Kidney glomerular epithelial cell (primary cell): ENCODE results near the gene TMPRSS3.

Experiments
- DNase-seq: peaks from one replicate; lab custom pipeline; 2025; lab: John Stamatoyannopoulos, UW

TMPRSS3 gene

GRCh38 chr21:42332557-42333317, 63.1 kb downstream of the TMPRSS3 start:
- DNase-seq: no peak

DNA sequence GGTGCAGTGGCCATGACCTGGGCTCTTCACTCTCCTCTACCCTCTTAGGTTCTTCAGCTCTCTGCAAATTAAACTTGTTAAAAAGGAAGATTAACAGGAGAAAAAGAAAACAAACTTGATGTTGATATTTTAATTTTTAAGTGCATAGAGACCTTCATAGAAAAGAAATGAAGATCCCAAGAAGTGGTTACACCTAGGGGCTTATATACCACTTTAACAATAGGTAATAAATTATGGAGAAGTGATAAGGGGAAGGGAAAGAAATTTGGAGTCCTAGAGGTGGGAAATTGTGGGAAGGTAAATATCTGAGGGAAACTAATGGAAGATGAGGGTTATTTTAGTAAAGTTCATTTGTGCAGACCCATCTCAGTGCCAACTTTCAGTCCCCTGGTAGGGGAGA, 64.2 kb downstream of the TMPRSS3 start:
- DNase-seq: no peak

DNA sequence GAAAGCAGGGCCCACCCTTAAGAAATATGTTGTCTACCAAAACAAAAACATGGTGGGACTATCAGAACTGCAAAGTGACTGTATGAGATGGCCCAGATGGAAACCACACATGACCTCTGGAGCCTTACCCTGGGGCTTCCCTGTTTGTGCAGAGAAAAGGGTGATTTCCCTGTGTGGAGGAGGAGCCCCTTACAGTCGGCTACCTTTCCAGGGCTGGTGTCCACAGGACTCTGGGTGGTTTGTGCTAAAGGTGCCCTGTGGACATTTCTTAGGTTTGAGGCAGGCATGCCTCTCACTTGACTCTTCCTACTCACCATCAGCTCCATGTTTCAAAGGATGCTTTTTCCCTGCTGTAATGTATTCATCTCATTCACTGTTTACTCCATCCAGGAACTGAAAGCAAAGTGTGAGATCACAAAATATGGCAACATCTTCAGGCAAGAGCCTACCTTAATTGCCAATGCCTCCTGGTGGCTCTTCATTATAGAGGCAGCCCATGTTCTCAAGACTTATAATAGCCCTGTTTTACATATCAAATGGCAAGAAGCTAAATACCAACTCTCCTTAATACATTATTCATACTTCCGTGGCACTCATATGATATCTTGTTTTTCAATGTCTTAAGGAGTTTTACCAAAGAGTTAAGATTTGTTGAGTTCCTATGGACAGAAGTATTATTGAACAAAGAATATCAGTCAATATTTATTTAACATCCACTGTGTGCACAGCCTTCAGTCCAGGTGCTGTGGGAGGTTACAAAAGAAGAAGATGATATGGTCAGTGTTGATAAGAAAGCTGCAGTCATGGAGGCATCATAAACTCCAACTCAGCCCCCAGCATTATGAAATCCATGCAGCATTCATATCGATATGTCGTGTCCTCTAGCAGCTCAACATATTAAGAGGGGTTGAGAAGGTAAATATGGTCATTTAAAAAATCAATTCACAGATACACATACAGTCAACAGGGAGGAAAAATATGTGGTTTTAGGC, 65.2 kb downstream of the TMPRSS3 start:
- no peak for DNase-seq

GRCh38 chr21:42324896-42325295, 71.0 kb downstream of the TMPRSS3 start:
- no peak for DNase-seq
